WERI-Rb-1 (cell line): ENCODE results near the gene TIPIN.

Experiments
- DNase-seq: peaks from one replicate; pipeline ENCODE4 v3.0.0-alpha.2; 2020
- H3K27ac ChIP-seq: fragments of 250-450 bp; sonication (Bioruptor Pico); 2 replicates; pipeline ENCODE4 v1.5.1; 2020; ENCODE audit warnings: mild to moderate bottlenecking, moderate library complexity
- H3K27me3 ChIP-seq: fragments of 250-450 bp; sonication (Bioruptor Pico); 2 replicates; pipeline ENCODE4 v1.5.1; 2021; ENCODE audit warnings: mild to moderate bottlenecking, low read depth, moderate library complexity; ENCODE audit not compliant: insufficient read depth, severe bottlenecking
- H3K36me3 ChIP-seq: fragments of 250-450 bp; sonication (Bioruptor Pico); 2 replicates; pipeline ENCODE4 v1.5.1; 2020; ENCODE audit warnings: mild to moderate bottlenecking, moderate library complexity
- H3K4me3 ChIP-seq: 2 replicates; pipeline ENCODE4 v1.5.1; 2011; ENCODE audit warnings: low read depth, mild to moderate bottlenecking, control low read depth, low read length
- H3K9me3 ChIP-seq: fragments of 250-450 bp; sonication (Bioruptor Pico); 2 replicates; pipeline ENCODE4 v1.5.1; 2021; ENCODE audit warnings: mild to moderate bottlenecking, moderate library complexity; ENCODE audit not compliant: severe bottlenecking
- TF ChIP-seq, protein P1 (sequence below): IDR thresholded peaks from 2 replicates; pipeline ENCODE4 v1.5.1; 2011; ENCODE audit warnings: low read depth, mild to moderate bottlenecking, control low read depth, inconsistent platforms, low read length

The TIPIN gene

DNA sequence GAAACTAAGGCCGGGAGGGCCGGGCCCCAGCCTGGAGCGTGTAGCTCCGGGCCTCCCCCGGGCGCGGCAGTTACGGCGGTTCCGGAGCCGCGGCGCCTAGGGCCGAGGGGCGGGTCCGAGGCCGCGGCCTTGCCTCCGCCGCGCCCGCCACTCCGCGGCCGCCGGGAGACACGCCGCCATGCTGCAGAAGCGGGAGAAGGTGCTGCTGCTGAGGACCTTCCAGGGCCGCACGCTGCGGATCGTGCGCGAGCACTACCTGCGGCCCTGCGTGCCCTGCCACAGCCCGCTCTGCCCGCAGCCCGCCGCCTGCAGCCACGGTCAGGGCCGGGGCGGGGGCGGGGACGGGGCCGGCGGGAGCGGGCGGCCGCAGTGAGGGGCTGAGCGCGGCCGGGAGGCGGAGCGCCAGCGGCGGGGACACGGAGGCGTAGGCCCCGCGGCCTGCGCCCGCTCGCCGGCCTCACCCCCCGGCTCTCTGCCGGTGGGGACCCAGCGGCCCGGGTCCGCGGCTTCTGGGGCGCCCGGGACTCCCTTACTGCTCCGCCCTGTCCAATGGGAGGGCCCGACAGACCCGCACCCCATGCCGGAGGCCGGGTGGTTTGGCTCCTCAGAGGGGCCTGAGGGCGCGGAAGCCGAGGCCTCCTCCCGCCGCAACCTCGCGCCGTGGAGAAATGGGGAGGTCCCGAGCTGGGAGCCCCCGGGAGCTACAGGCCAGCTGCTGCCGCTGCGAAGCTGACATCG is 62.9 kb downstream of the TIPIN start, which contains the start of gene DIS3L:
Gene DIS3L (plus strand): TSS at position 150 of the 738 bp plus-strand sequence. CDS start 29 bp downstream, at position 179.
- DNase-seq, result peak; percentile 59
- H3K27me3 ChIP-seq, result no peaks in the 10 kb centered on the region
- no peaks in the 10 kb centered on the region for H3K36me3 ChIP-seq
- peak within 1 kb of the TSS; percentile 82 for H3K4me3 ChIP-seq
- H3K9me3 ChIP-seq, result no peaks in the 10 kb centered on the region
- H3K27ac ChIP-seq, result peak within 1 kb of the TSS; percentile 90
- TF ChIP-seq, protein P1, sequence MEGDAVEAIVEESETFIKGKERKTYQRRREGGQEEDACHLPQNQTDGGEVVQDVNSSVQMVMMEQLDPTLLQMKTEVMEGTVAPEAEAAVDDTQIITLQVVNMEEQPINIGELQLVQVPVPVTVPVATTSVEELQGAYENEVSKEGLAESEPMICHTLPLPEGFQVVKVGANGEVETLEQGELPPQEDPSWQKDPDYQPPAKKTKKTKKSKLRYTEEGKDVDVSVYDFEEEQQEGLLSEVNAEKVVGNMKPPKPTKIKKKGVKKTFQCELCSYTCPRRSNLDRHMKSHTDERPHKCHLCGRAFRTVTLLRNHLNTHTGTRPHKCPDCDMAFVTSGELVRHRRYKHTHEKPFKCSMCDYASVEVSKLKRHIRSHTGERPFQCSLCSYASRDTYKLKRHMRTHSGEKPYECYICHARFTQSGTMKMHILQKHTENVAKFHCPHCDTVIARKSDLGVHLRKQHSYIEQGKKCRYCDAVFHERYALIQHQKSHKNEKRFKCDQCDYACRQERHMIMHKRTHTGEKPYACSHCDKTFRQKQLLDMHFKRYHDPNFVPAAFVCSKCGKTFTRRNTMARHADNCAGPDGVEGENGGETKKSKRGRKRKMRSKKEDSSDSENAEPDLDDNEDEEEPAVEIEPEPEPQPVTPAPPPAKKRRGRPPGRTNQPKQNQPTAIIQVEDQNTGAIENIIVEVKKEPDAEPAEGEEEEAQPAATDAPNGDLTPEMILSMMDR, result no peak

DNA sequence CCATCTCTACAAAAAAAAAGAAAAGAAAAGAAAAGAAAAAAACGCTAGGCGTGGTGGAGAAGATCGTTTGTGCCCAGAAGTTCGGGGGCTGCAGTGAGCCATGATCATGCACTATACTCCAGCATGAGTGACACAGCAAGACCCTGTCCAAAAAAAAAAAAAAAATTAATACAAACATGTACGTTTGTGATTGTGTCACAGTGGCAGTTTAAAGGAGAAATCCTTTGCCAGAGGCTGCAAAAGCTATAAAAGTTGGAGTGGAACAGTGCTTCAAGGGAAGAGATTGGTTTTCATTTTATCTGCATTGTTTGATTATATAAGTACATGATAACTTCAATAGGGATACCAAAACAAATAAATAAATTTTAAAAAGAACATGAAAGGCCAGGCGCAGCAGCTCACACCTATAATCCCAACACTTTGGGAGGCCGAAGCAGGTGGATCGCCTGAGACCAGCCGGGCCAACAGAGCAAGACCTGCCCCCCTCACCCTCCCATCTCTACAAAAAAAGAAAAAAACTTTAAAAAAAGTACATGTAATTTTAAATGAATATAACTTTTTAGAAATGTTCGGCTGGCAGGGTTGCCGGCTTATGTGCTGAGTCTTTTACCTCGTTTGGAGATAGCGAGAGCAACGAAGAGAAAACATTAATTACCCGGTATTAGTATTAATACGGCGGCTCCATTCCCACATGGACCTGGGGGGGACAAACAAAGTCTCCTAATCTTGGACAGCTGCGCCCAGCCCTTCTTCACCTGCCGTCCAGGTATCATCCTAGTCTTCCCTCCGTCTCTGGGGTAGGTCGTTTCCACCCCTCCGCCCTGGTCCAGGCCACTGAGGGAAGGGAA is 63.7 kb downstream of the TIPIN start:
- Histone ChIP-seq H3K27me3 (no peaks in the 10 kb centered on the region), H3K36me3 (no peaks in the 10 kb centered on the region), H3K4me3 (peak overlapping the region; percentile 82), H3K27ac (peak overlapping the region; percentile 90), H3K9me3 (no peaks in the 10 kb centered on the region)
- TF ChIP-seq, protein P1, result no peak
- peak; percentile 42 for DNase-seq

DNA sequence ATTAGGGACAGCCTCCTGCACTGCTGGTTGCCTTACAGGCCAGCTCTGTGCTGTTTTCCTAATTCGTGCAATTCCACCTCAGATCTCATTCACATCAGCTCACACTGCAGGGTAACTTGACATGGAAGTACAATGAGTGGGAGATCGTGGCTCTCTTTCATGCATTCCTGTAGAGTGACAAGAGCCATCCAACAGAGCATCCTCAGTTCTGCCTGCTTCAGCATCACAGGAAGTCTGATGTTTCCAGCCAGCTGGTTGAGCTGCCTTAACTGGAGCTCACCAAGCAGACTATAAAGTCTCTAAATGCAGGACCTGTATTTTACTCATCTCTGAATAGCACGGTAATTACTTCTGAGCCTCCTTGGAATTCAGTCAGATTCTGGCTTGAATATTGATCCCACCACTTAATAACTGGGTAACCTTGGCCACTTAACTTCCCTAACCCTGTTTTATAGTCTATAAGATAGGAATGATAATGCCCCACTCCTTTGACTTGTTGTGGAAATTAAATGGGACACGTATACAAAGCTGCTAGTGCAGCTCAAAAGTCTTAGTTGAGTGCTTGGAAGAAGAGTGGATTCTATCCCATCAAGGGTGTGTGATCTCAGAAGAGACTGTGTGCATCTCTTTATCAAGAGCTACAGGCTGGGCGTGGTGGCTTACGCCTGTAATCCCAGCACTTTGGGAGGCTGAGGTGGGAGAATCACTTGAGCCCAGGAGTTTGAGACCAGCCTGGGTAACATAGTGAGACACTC is 64.5 kb downstream of the TIPIN start:
- no peaks in the 10 kb centered on the region for H3K27me3 ChIP-seq
- H3K27ac ChIP-seq, result no peak overlapping the region
- TF ChIP-seq, protein P1, result no peak
- H3K36me3 ChIP-seq, result no peaks in the 10 kb centered on the region
- DNase-seq, result no peak
- no peaks in the 10 kb centered on the region for H3K9me3 ChIP-seq
- H3K4me3 ChIP-seq, result no peak overlapping the region

DNA sequence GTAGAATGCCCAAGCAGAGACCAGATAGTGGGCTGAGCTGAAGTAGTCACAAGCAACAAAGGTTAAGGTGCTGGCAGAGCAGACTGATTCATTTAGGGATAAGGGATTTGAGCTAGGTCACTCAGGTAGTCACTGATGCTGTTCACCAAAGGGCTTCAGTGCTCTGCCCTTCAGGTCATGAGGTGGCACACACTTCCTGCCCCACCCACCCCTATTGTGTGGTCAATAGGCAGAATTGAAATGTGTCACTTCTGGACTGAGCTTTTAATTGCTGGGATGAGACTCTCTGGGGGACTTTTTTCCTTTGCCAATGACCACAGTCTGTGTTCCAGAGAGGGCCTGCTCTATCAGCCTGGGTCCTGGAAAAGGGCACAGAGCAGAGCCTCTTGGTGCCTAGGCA is 66.0 kb downstream of the TIPIN start:
- no peak overlapping the region for H3K27ac ChIP-seq
- no peaks in the 10 kb centered on the region for H3K27me3 ChIP-seq
- TF ChIP-seq, protein P1, result no peak
- DNase-seq, result no peak
- H3K36me3 ChIP-seq, result no peaks in the 10 kb centered on the region
- no peak overlapping the region for H3K4me3 ChIP-seq
- no peaks in the 10 kb centered on the region for H3K9me3 ChIP-seq

DNA sequence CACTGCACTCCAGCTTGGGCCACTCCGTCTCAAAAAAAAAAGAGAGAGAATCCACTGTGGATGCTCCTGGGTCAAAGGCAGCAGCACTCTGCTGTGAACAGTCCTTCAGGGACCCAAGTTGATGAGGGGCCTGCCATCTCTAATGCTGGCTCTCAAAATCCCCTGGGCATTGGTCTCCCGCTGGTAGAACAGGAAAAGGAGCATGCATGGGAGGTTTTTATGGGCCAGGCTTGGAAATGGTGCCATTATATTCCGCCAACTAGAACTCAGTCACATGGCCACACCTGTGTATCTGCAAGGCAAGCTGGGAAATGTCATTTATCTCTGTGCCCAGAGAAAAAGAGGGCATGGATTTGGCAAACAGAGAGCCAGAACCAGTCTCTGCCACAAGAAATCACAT is 66.5 kb downstream of the TIPIN start:
- TF ChIP-seq, protein P1, result no peak
- no peaks in the 10 kb centered on the region for H3K9me3 ChIP-seq
- no peaks in the 10 kb centered on the region for H3K36me3 ChIP-seq
- no peak for DNase-seq
- no peak overlapping the region for H3K27ac ChIP-seq
- no peak overlapping the region for H3K4me3 ChIP-seq
- H3K27me3 ChIP-seq, result no peaks in the 10 kb centered on the region
